GM12878 (cell line): ENCODE results near the gene KCNN3. TPM values are rescaled to one million over a fixed set of nuclear protein-coding genes. Genes with fewer than 3 reads are reported as not detected.

ENCODE experiments used
- ATAC-seq: fragments of 200-7000 bp; cut with Tn5 transposase; 3 replicates; pipeline ENCODE4 v1.9.1; 2020; ENCODE audit warnings: mild to moderate bottlenecking, moderate library complexity
- BruUV-seq: library from RNA; stranded (reverse); fragments of 400-500 nt; replicated peaks from 2 replicates; lab custom pipeline; 2021; lab: Mats Ljungman, UMichigan
- CTCF ChIA-PET: fragments of 300-600 bp; sonication (Branson Sonifier 250); formaldehyde crosslinking; extraction: SDS; loops from one replicate; lab custom pipeline; 2021; ENCODE audit warnings: inconsistent platforms; lab: Yijun Ruan, JAX
- POLR2A ChIA-PET: fragments of 350-600 bp; formaldehyde crosslinking; extraction: SDS; loops from one replicate; lab custom pipeline; 2021; ENCODE audit warnings: inconsistent platforms; lab: Charles Lee
- RAD21 ChIA-PET: fragments of 300-600 bp; sonication (Branson Sonifier 250); formaldehyde crosslinking; loops from one replicate; lab custom pipeline; 2023; ENCODE audit warnings: antibody characterized with exemption; ENCODE audit not compliant: unreplicated experiment; lab: Charles Lee
- SMC1A ChIA-PET: fragments of 300-600 bp; sonication (Branson Sonifier 250); formaldehyde crosslinking; loops from one replicate; lab custom pipeline; 2023; ENCODE audit not compliant: unreplicated experiment, uncharacterized antibody; lab: Charles Lee
- DNase-seq: peaks from one replicate; pipeline ENCODE4 v3.0.0-alpha.2; 2011; ENCODE audit warnings: low read depth, low spot score
- FAIRE-seq: peaks from 3 replicates; lab custom pipeline; 2011; peaks lifted over from hg19 to GRCh38; lab: Jason Lieb, UNC
- H2AFZ ChIP-seq: 2 replicates; pipeline ENCODE4 v1.6.0; 2011; ENCODE audit warnings: low read depth, low read length, control low read depth; ENCODE audit not compliant: control insufficient read depth
- H3K27ac ChIP-seq: 2 replicates; pipeline ENCODE4 v1.5.1; 2011; ENCODE audit warnings: control low read depth; ENCODE audit not compliant: control insufficient read depth, insufficient read depth
- H3K27me3 ChIP-seq, 2 experiments: replicated peaks in 1 of 2; 2 replicates each; pipeline versions ENCODE4 v1.6.0 to v1.6.1; 2011; ENCODE audit warnings: low read length in 1 of 2; ENCODE audit not compliant: control insufficient read depth in 2 of 2, insufficient read depth in 2 of 2
- H3K36me3 ChIP-seq, 2 experiments: 2 replicates each; pipeline ENCODE4 v1.5.1; 2011; ENCODE audit warnings: low read length in 1 of 2; ENCODE audit not compliant: control insufficient read depth in 2 of 2, insufficient read depth in 2 of 2
- H3K4me1 ChIP-seq: 2 replicates; pipeline ENCODE4 v1.6.1; 2011; ENCODE audit warnings: mild to moderate bottlenecking, low read length, moderate library complexity, mixed read lengths; ENCODE audit not compliant: control insufficient read depth, insufficient read depth
- H3K4me2 ChIP-seq: 2 replicates; pipeline ENCODE4 v1.6.0; 2011; ENCODE audit warnings: control low read depth; ENCODE audit not compliant: control insufficient read depth, insufficient read depth
- H3K4me3 ChIP-seq: fragments of 200-600 bp; sonication (generic); 2 replicates; pipeline ENCODE4 v1.5.1; 2016
- H3K79me2 ChIP-seq: 2 replicates; pipeline ENCODE4 v1.6.0; 2011; ENCODE audit warnings: low read length; ENCODE audit not compliant: control insufficient read depth, insufficient read depth
- H3K9ac ChIP-seq: 2 replicates; pipeline ENCODE4 v1.8.0; 2011; ENCODE audit warnings: low read length, control low read depth, mixed read lengths; ENCODE audit not compliant: control insufficient read depth, insufficient read depth
- H3K9me3 ChIP-seq: replicated peaks from 3 replicates; pipeline ENCODE4 v1.5.1; 2011; ENCODE audit warnings: mild to moderate bottlenecking, low read length; ENCODE audit not compliant: control insufficient read depth, insufficient read depth
- H4K20me1 ChIP-seq: 2 replicates; pipeline ENCODE4 v1.6.0; 2011; ENCODE audit not compliant: control insufficient read depth, insufficient read depth
- ASH2L ChIP-seq: fragments of 300-600, 200-600 bp; sonication (generic); IDR thresholded peaks from 2 replicates; pipeline ENCODE4 v1.6.1; 2017; ENCODE audit warnings: low read depth, mild to moderate bottlenecking, borderline replicate concordance
- IKZF2 ChIP-seq, 2 experiments: fragments of 450-650 bp; IDR thresholded peaks; 2 replicates each; pipeline ENCODE4 v1.6.1; 2017; ENCODE audit warnings: mild to moderate bottlenecking in 2 of 2, moderate library complexity in 2 of 2
- IRF4 ChIP-seq: IDR thresholded peaks from 2 replicates; pipeline ENCODE4 v1.6.1; 2011; ENCODE audit warnings: low read depth, low read length
- JUND ChIP-seq: IDR thresholded peaks from 2 replicates; pipeline ENCODE4 v1.6.1; 2012; ENCODE audit warnings: low read depth, mild to moderate bottlenecking, low read length, improper control_type of control experiment, moderate library complexity
- MEF2A ChIP-seq: IDR thresholded peaks from 2 replicates; pipeline ENCODE4 v1.6.1; 2011; ENCODE audit warnings: low read depth, mild to moderate bottlenecking, low read length, moderate library complexity; ENCODE audit not compliant: insufficient read depth
- NFIC ChIP-seq: IDR thresholded peaks from 2 replicates; pipeline ENCODE4 v1.6.1; 2012; ENCODE audit warnings: low read depth, mild to moderate bottlenecking, inconsistent platforms, low read length, moderate library complexity
- NR2C1 ChIP-seq: fragments of 450-650 bp; IDR thresholded peaks from 2 replicates; pipeline ENCODE4 v1.6.1; 2017; ENCODE audit warnings: antibody characterized with exemption, mild to moderate bottlenecking, moderate library complexity
- RUNX3 ChIP-seq: IDR thresholded peaks from 2 replicates; pipeline ENCODE4 v1.6.1; 2012; ENCODE audit warnings: low read length, inconsistent platforms
- WGBS: methylation state at CpG from one replicate; pipeline ENCODE4 v1.1.6; 2016; ENCODE audit warnings: low lambda C conversion rate; ENCODE audit not compliant: insufficient replicate concordance, insufficient coverage; ENCODE audit errors: missing lambda C conversion rate; 5-methylcytosine and 5-hydroxymethylcytosine counted together
- in situ Hi-C: fragments of 300-500 bp; cut with MboI; formaldehyde crosslinking; loops from 9 replicates; pipeline ENCODE4 v1.14.3; 2018; ENCODE audit warnings: mixed read lengths
- intact Hi-C: fragments of 100-400 bp; cut with micrococcal nuclease; formaldehyde crosslinking; loops from one replicate; pipeline ENCODE4 v1.14.2; 2022; ENCODE audit not compliant: unreplicated experiment
- polyA plus RNA-seq, 11 experiments: library from polyadenylated mRNA; depleted of rRNA in 4 of 11; unstranded in 6 of 11; stranded (reverse) in 5 of 11; fragments of >200 nt; fragmentation: Nextera tagmentation in 4 of 11; fragmentation: Illumina TruSeq in 1 of 11; extraction: Ambion mirVana in 4 of 11; extraction: Trizol in 1 of 11; gene quantifications; 1 replicate in 1 of 11; 2 replicates in 10 of 11; pipeline versions ENCODE4 v1.2.1 to v1.2.3, GENCODE V29; 2011 to 2016; ENCODE audit warnings: inconsistent platforms in 2 of 11, missing spikeins in 2 of 11, low read depth in 1 of 11
- total RNA-seq, 4 experiments: library from RNA; depleted of rRNA in 3 of 4; stranded (reverse); fragments of >200 nt in 3 of 4; fragmentation: Illumina TruSeq in 1 of 4; extraction: Trizol in 1 of 4; gene quantifications; 2 replicates each; pipeline versions ENCODE4 v1.2.1 to v1.2.3, GENCODE V29; 2013 to 2021
- TF ChIP-seq, protein P1 (sequence below): fragments of 450-650 bp; IDR thresholded peaks from 2 replicates; pipeline ENCODE4 v1.6.1; 2017; ENCODE audit warnings: mild to moderate bottlenecking
- TF ChIP-seq, protein P2 (sequence below): fragments of 450-650 bp; IDR thresholded peaks from 2 replicates; pipeline ENCODE4 v1.6.1; 2016; ENCODE audit warnings: mild to moderate bottlenecking, moderate library complexity, borderline replicate concordance
- TF ChIP-seq, protein P3 (sequence below): IDR thresholded peaks from 2 replicates; pipeline ENCODE4 v1.6.1; 2012; ENCODE audit warnings: low read depth, low read length, improper control_type of control experiment
- TF ChIP-seq, protein P4 (sequence below): fragments of 450-650 bp; IDR thresholded peaks from 2 replicates; pipeline ENCODE4 v1.6.1; 2017; ENCODE audit warnings: mild to moderate bottlenecking, moderate library complexity

Gene KCNN3
- total and polyA plus RNA-seq, 10 of the 15 experiments (the other 5 are each of a cell fraction or from before 2014, with no cell fraction given), result 3.5 to 26.4 (median 14.9) TPM

DNA sequence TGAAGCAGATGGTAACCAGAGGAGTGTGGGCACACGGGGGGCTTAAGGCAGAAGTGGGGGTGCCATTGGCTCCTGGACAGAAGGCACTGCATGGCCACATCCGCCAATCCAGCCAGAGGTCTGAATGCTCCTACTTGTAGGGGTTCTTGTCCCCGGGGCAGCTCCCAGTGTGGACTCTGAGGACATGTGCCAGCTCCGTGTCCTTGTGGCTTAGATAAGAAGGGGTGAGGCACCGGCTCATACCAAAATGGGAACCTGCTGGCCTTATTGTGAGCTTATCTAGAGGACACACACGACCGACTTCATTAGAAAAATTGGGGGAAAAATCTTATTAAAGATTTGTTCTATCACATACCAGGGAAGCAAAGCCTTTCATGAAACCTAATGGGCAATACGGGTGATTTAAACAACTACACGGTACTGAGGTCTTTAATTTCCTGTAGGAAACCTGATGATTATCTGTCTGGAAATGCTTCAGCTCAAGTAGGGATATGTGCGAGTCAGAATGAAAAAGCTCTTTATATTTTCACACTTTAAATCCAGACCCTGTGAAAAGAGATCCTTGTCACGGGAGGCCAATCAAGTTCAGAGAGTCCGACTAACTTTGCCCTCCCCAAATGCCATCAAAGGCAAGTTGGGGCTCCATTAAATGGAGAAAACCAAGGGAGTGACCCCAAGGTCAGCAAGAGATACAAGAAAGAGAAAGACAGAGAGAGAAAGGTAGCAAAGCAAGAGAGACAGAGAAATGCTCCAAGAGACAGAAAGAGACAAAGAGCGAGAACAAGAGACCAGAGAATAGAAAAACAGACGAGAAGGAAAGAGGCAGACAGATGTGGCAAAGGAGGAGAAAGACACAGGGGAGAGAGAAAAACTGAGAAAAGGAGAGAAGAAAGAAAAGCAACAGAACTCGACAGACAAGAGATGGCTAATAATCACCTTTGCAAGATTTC lies 14.1 kb upstream of the KCNN3 start:
- DNase-seq, result no peak
- no peak overlapping the region for H2AFZ ChIP-seq
- no peaks in the 10 kb centered on the region for H3K9me3 ChIP-seq
- H3K36me3 ChIP-seq, result no peaks in the 10 kb centered on the region
- ChIA-PET CTCF (interaction anchor here (1.0 to 4.3 kb wide), 3 partner anchors 20 to 324 kb away, joined by 3 to 28 read pairs (median 4); no protein-coding TSS in a partner anchor), SMC1A (interaction anchor here (1.4 kb wide), 1 partner anchor 214 kb away, joined by 8 read pairs; no protein-coding TSS in a partner anchor), POLR2A (no interaction called here), RAD21 (no interaction called here)
- BruUV-seq, result no TSS peak
- intact Hi-C loops (no loop called here), in situ Hi-C loops (loop anchor here (5.0 kb wide), 2 partner anchors 217 to 317 kb away; partner anchors contain the start of gene CHRNB2)
- no peak for ATAC-seq
- no peaks in the 10 kb centered on the region for H4K20me1 ChIP-seq
- no peak overlapping the region for H3K4me2 ChIP-seq
- WGBS, result 77% methylated on average over 15 of the region's 15 CpGs
- no peak overlapping the region for H3K4me3 ChIP-seq
- peaks cover 6% of the 10 kb centered on the region for H3K4me1 ChIP-seq
- no peak for FAIRE-seq
- H3K27me3 ChIP-seq, result no peaks in the 10 kb centered on the region
- H3K9ac ChIP-seq, result no peak overlapping the region
- no peaks in the 10 kb centered on the region for H3K79me2 ChIP-seq
- no peak overlapping the region for H3K27ac ChIP-seq
- TF ChIP-seq, protein P1, sequence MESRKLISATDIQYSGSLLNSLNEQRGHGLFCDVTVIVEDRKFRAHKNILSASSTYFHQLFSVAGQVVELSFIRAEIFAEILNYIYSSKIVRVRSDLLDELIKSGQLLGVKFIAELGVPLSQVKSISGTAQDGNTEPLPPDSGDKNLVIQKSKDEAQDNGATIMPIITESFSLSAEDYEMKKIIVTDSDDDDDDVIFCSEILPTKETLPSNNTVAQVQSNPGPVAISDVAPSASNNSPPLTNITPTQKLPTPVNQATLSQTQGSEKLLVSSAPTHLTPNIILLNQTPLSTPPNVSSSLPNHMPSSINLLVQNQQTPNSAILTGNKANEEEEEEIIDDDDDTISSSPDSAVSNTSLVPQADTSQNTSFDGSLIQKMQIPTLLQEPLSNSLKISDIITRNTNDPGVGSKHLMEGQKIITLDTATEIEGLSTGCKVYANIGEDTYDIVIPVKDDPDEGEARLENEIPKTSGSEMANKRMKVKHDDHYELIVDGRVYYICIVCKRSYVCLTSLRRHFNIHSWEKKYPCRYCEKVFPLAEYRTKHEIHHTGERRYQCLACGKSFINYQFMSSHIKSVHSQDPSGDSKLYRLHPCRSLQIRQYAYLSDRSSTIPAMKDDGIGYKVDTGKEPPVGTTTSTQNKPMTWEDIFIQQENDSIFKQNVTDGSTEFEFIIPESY, result no peak
- TF ChIP-seq NFIC (no peak), IKZF2 (IDR thresholded peaks at IDR 0.05) (no peak), RUNX3 (no peak), NR2C1 (no peak), IRF4 (no peak), JUND (no peak), MEF2A (no peak), ASH2L (no peak)
- TF ChIP-seq, protein P2, sequence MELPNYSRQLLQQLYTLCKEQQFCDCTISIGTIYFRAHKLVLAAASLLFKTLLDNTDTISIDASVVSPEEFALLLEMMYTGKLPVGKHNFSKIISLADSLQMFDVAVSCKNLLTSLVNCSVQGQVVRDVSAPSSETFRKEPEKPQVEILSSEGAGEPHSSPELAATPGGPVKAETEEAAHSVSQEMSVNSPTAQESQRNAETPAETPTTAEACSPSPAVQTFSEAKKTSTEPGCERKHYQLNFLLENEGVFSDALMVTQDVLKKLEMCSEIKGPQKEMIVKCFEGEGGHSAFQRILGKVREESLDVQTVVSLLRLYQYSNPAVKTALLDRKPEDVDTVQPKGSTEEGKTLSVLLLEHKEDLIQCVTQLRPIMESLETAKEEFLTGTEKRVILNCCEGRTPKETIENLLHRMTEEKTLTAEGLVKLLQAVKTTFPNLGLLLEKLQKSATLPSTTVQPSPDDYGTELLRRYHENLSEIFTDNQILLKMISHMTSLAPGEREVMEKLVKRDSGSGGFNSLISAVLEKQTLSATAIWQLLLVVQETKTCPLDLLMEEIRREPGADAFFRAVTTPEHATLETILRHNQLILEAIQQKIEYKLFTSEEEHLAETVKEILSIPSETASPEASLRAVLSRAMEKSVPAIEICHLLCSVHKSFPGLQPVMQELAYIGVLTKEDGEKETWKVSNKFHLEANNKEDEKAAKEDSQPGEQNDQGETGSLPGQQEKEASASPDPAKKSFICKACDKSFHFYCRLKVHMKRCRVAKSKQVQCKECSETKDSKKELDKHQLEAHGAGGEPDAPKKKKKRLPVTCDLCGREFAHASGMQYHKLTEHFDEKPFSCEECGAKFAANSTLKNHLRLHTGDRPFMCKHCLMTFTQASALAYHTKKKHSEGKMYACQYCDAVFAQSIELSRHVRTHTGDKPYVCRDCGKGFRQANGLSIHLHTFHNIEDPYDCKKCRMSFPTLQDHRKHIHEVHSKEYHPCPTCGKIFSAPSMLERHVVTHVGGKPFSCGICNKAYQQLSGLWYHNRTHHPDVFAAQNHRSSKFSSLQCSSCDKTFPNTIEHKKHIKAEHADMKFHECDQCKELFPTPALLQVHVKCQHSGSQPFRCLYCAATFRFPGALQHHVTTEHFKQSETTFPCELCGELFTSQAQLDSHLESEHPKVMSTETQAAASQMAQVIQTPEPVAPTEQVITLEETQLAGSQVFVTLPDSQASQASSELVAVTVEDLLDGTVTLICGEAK, result no peak
- TF ChIP-seq, protein P3, sequence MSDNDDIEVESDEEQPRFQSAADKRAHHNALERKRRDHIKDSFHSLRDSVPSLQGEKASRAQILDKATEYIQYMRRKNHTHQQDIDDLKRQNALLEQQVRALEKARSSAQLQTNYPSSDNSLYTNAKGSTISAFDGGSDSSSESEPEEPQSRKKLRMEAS, result no peak
- TF ChIP-seq, protein P4, sequence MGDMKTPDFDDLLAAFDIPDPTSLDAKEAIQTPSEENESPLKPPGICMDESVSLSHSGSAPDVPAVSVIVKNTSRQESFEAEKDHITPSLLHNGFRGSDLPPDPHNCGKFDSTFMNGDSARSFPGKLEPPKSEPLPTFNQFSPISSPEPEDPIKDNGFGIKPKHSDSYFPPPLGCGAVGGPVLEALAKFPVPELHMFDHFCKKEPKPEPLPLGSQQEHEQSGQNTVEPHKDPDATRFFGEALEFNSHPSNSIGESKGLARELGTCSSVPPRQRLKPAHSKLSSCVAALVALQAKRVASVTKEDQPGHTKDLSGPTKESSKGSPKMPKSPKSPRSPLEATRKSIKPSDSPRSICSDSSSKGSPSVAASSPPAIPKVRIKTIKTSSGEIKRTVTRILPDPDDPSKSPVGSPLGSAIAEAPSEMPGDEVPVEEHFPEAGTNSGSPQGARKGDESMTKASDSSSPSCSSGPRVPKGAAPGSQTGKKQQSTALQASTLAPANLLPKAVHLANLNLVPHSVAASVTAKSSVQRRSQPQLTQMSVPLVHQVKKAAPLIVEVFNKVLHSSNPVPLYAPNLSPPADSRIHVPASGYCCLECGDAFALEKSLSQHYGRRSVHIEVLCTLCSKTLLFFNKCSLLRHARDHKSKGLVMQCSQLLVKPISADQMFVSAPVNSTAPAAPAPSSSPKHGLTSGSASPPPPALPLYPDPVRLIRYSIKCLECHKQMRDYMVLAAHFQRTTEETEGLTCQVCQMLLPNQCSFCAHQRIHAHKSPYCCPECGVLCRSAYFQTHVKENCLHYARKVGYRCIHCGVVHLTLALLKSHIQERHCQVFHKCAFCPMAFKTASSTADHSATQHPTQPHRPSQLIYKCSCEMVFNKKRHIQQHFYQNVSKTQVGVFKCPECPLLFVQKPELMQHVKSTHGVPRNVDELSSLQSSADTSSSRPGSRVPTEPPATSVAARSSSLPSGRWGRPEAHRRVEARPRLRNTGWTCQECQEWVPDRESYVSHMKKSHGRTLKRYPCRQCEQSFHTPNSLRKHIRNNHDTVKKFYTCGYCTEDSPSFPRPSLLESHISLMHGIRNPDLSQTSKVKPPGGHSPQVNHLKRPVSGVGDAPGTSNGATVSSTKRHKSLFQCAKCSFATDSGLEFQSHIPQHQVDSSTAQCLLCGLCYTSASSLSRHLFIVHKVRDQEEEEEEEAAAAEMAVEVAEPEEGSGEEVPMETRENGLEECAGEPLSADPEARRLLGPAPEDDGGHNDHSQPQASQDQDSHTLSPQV, result no peak
